HEK293 (cell line): ENCODE measurements around the gene HOXD11.

Experiments
- CTCF ChIA-PET: fragments of 350-600 bp; formaldehyde crosslinking; extraction: SDS; loops from one replicate; lab custom pipeline; 2021; ENCODE audit warnings: antibody characterized with exemption; lab: Yijun Ruan, JAX
- POLR2A ChIA-PET: fragments of 300-600 bp; formaldehyde crosslinking; extraction: SDS; loops from one replicate; lab custom pipeline; 2020; ENCODE audit warnings: antibody characterized with exemption, inconsistent platforms; lab: Yijun Ruan, JAX
- H3K27ac ChIP-seq: fragments of 200-500 bp; sonication (Bioruptor generic); 2 replicates; pipeline ENCODE4 v1.5.1; 2014; ENCODE audit warnings: low read depth, low read length, control low read depth, inconsistent platforms; ENCODE audit errors: extremely low read depth
- H3K36me3 ChIP-seq, 2 experiments: fragments of 200-500 bp in 1 of 2; sonication (Bioruptor generic) in 1 of 2; 1 replicate in 1 of 2; 2 replicates in 1 of 2; pipeline ENCODE4 v1.5.1; 2014 to 2017; ENCODE audit warnings: inconsistent platforms in 2 of 2, low read length in 2 of 2; ENCODE audit not compliant: control insufficient read depth in 2 of 2, insufficient read depth in 1 of 2
- H3K4me1 ChIP-seq: fragments of 200-500 bp; sonication (Bioruptor generic); 2 replicates; pipeline ENCODE4 v1.5.1; 2014; ENCODE audit warnings: mild to moderate bottlenecking, low read length, inconsistent platforms; ENCODE audit not compliant: control insufficient read depth, insufficient read depth
- H3K4me3 ChIP-seq: 2 replicates; pipeline ENCODE4 v1.5.1; 2011; ENCODE audit warnings: low read depth, mild to moderate bottlenecking, control low read depth, low read length, moderate library complexity
- H3K9me3 ChIP-seq: fragments of 200-500 bp; sonication (Bioruptor generic); 2 replicates; pipeline ENCODE4 v1.5.1; 2014; ENCODE audit warnings: low read depth, low read length, inconsistent platforms; ENCODE audit not compliant: control insufficient read depth, insufficient read depth
- GLI2 ChIP-seq: fragments of 450-650 bp; formaldehyde crosslinking; IDR thresholded peaks from 2 replicates; pipeline ENCODE4; 2017; ENCODE audit warnings: missing biosample characterization, missing genetic modification characterization, low read depth, borderline replicate concordance
- HIC1 ChIP-seq: fragments of 450-650 bp; formaldehyde crosslinking; IDR thresholded peaks from 2 replicates; pipeline ENCODE4 v1.5.1; 2016; ENCODE audit warnings: missing biosample characterization, missing genetic modification characterization
- INSM2 ChIP-seq: fragments of 450-650 bp; formaldehyde crosslinking; IDR thresholded peaks from 2 replicates; pipeline ENCODE4 v1.5.1; 2016; ENCODE audit warnings: missing biosample characterization, missing genetic modification characterization
- KLF16 ChIP-seq: fragments of 450-650 bp; formaldehyde crosslinking; IDR thresholded peaks from 2 replicates; pipeline ENCODE4 v1.5.1; 2017; ENCODE audit warnings: missing biosample characterization, missing genetic modification characterization
- MZF1 ChIP-seq: fragments of 450-650 bp; formaldehyde crosslinking; IDR thresholded peaks from 2 replicates; pipeline ENCODE4 v1.5.1; 2017; ENCODE audit warnings: missing biosample characterization, missing genetic modification characterization, borderline replicate concordance
- OSR2 ChIP-seq: fragments of 450-650 bp; formaldehyde crosslinking; IDR thresholded peaks from 2 replicates; pipeline ENCODE4 v1.5.1; 2016; ENCODE audit warnings: missing biosample characterization, missing genetic modification characterization
- PRDM4 ChIP-seq: fragments of 450-650 bp; formaldehyde crosslinking; IDR thresholded peaks from 2 replicates; pipeline ENCODE4 v1.5.1; 2017; ENCODE audit warnings: missing biosample characterization, missing genetic modification characterization
- PRDM6 ChIP-seq: fragments of 450-650 bp; formaldehyde crosslinking; IDR thresholded peaks from 2 replicates; pipeline ENCODE4 v1.5.1; 2017; ENCODE audit warnings: missing biosample characterization, missing genetic modification characterization
- REPIN1 ChIP-seq: fragments of 450-650 bp; formaldehyde crosslinking; IDR thresholded peaks from 2 replicates; pipeline ENCODE4 v1.5.1; 2017; ENCODE audit warnings: missing biosample characterization, missing genetic modification characterization, low read depth
- SETDB1 ChIP-seq: IDR thresholded peaks from one replicate; pipeline ENCODE4 v1.6.1; 2017; ENCODE audit warnings: mild to moderate bottlenecking, low read length, moderate library complexity, mixed read lengths; ENCODE audit not compliant: insufficient read length
- ZNF16 ChIP-seq: fragments of 450-650 bp; formaldehyde crosslinking; IDR thresholded peaks from 2 replicates; pipeline ENCODE4 v1.5.1; 2016; ENCODE audit warnings: low read depth, missing biosample characterization, missing genetic modification characterization
- ZNF174 ChIP-seq: fragments of 450-650 bp; formaldehyde crosslinking; IDR thresholded peaks from 2 replicates; pipeline ENCODE4 v1.5.0; 2017; ENCODE audit warnings: missing biosample characterization, mild to moderate bottlenecking, missing genetic modification characterization
- ZNF214 ChIP-seq: fragments of 450-650 bp; formaldehyde crosslinking; IDR thresholded peaks from 2 replicates; pipeline ENCODE4 v1.5.1; 2017; ENCODE audit warnings: missing biosample characterization, mild to moderate bottlenecking, missing genetic modification characterization, borderline replicate concordance
- ZNF266 ChIP-seq: fragments of 450-650 bp; formaldehyde crosslinking; IDR thresholded peaks from 2 replicates; pipeline ENCODE4 v1.5.1; 2016; ENCODE audit warnings: missing biosample characterization, missing genetic modification characterization, low read depth
- ZNF302 ChIP-seq: fragments of 450-650 bp; formaldehyde crosslinking; IDR thresholded peaks from 2 replicates; pipeline ENCODE4 v1.5.1; 2016; ENCODE audit warnings: missing biosample characterization, missing genetic modification characterization, low read depth
- ZNF354C ChIP-seq: fragments of 450-650 bp; formaldehyde crosslinking; IDR thresholded peaks from 2 replicates; pipeline ENCODE4 v1.5.1; 2016; ENCODE audit warnings: missing biosample characterization, missing genetic modification characterization, low read depth, borderline replicate concordance
- ZNF544 ChIP-seq: fragments of 450-650 bp; formaldehyde crosslinking; IDR thresholded peaks from 2 replicates; pipeline ENCODE4 v1.5.0; 2017; ENCODE audit warnings: missing biosample characterization, missing genetic modification characterization
- ZNF549 ChIP-seq: fragments of 450-650 bp; IDR thresholded peaks from 2 replicates; pipeline ENCODE4 v1.5.1; 2018; ENCODE audit warnings: missing biosample characterization, missing genetic modification characterization, mild to moderate bottlenecking, inconsistent platforms, moderate library complexity
- ZNF76 ChIP-seq: fragments of 450-650 bp; formaldehyde crosslinking; IDR thresholded peaks from 2 replicates; pipeline ENCODE4; 2016; ENCODE audit warnings: low read depth, missing biosample characterization, missing genetic modification characterization, borderline replicate concordance

HOXD11 gene

GRCh38 chr2:176071330-176072291, 35.5 kb upstream of the HOXD11 start:
- CTCF ChIA-PET = interaction anchor here (1.0 kb wide), 1 partner anchor 8 kb away, joined by 4 read pairs; no protein-coding TSS in a partner anchor
- no peaks in the 10 kb centered on the region for H3K4me1 ChIP-seq
- H3K9me3 ChIP-seq = no peaks in the 10 kb centered on the region
- TF ChIP-seq ZNF214 (tag by site-specific recombination) (no peak), ZNF16 (tag by site-specific recombination) (no peak), HIC1 (tag by site-specific recombination) (no peak), REPIN1 (tag by site-specific recombination) (no peak), ZNF174 (tag by site-specific recombination) (no peak), ZNF302 (tag by site-specific recombination) (no peak), MZF1 (tag by site-specific recombination) (no peak), ZNF549 (tag by site-specific recombination) (no peak), ZNF76 (tag by site-specific recombination) (no peak), ZNF354C (tag by site-specific recombination) (no peak)
- TF ChIP-seq, all 188 proteins: peak for 0
- Histone ChIP-seq H3K4me3 (no peak overlapping the region), H3K27ac (no peak overlapping the region), H3K36me3 (no peaks in the 10 kb centered on the region)
- POLR2A ChIA-PET = no interaction called here

GRCh38 chr2:176072292-176072669, 34.8 kb upstream of the HOXD11 start:
- Histone ChIP-seq H3K4me1 (no peaks in the 10 kb centered on the region), H3K36me3 (no peaks in the 10 kb centered on the region), H3K27ac (no peak overlapping the region), H3K9me3 (no peaks in the 10 kb centered on the region), H3K4me3 (no peak overlapping the region)
- ChIA-PET CTCF (no interaction called here), POLR2A (no interaction called here)
- TF ChIP-seq GLI2 (tag by site-specific recombination) (no peak), ZNF266 (tag by site-specific recombination) (no peak), KLF16 (tag by site-specific recombination) (no peak), SETDB1 (no peak)

- Histone ChIP-seq H3K36me3 (no peaks in the 10 kb centered on the region), H3K4me1 (no peaks in the 10 kb centered on the region), H3K27ac (no peak overlapping the region), H3K9me3 (no peaks in the 10 kb centered on the region), H3K4me3 (no peak overlapping the region)
- POLR2A ChIA-PET = no interaction called here
- CTCF ChIA-PET = interaction anchor here (0.6 kb wide), 1 partner anchor 51 kb away, joined by 3 read pairs; no protein-coding TSS in a partner anchor
- TF ChIP-seq ZNF16 (tag by site-specific recombination) = no peak
- peak; percentile 56; the same call in 1 of the 2 replicates for TF ChIP-seq PRDM6 (tag by site-specific recombination)
- no peak for TF ChIP-seq ZNF76 (tag by site-specific recombination)
- no peak for TF ChIP-seq INSM2 (tag by site-specific recombination)
- TF ChIP-seq ZNF544 = no peak
- peak; percentile 46 for TF ChIP-seq OSR2
- TF ChIP-seq PRDM4 (tag by site-specific recombination) = no peak
Observed at GRCh38 chr2:176072951-176073904, 33.9 kb upstream of the HOXD11 start.
